NCI-H2107 (cell line): ENCODE results near the gene DPYD.

Source experiments
- DNase-seq: peaks from one replicate; lab custom pipeline; 2025; lab: John Stamatoyannopoulos, UW

Gene DPYD

DNA sequence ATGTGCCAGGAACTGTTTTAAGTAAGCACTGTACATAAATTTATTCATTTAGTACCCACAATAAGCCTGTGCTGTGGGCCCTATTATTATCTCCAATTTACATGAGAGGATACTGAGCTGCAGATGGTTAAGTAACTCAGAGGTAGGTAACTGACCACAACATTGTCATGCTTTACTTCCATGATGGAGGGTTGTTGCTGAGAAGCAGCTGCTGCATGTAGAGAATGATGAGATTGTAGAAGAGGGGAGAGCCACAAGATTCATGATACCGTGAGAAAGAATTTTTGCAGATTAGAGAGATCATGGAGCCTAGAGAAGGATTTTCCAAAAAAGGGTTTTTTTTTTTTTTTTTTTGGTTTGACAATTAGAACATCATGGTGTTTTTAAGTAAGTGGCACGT lies 886.2 kb downstream of the DPYD start:
- no peak for DNase-seq

DNA sequence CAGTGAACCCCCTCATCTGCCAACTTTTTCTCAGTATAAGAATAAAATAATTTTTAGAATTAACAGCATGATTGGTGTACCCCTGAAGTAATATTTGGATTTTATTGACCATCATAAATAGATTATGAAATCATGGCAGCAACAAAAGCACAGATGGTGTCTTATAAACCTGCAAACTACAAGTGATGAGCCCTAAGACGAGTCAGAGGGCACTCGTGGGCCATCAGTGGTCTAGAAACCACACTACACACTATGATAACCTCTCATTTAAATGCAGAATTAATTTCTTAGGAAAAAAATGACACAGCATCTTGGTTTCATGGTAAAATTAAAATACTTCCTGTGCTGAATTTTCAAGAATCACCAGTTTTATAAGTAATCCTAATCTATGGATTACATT lies 886.9 kb downstream of the DPYD start:
- no peak for DNase-seq
